Non-pigmented ciliary epithelial cell (primary cell): Measurements from ENCODE around the gene KMT5B.
A peak's percentile ranks its signal among the peaks of the same experiment; 100 is the strongest.

Source experiments
- DNase-seq: peaks from one replicate; pipeline ENCODE4 v3.0.0-alpha.2; 2010; ENCODE audit warnings: low read depth

Gene KMT5B

DNA sequence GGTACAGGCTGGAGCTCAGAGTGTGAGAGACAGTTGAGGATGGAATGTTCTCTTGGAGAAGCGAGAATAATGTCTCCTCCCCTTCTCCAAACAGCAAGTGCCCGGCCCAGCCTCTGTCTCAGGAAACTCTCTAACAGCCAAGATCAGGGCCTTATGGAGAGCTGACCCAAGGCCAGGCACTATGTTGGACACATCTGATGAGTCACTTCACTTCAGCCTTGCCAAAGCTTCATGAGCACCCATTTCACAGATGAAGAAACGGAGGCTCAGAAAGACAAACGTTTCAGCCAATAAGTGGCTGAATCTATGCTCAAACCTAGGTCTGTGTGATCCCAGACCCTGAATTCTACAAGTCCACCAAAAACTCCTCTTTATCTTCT, 69.8 kb downstream of the KMT5B start:
- DNase-seq = no peak

GRCh38 chr11:68142441-68143309, 70.4 kb downstream of the KMT5B start:
- DNase-seq = no peak

DNA sequence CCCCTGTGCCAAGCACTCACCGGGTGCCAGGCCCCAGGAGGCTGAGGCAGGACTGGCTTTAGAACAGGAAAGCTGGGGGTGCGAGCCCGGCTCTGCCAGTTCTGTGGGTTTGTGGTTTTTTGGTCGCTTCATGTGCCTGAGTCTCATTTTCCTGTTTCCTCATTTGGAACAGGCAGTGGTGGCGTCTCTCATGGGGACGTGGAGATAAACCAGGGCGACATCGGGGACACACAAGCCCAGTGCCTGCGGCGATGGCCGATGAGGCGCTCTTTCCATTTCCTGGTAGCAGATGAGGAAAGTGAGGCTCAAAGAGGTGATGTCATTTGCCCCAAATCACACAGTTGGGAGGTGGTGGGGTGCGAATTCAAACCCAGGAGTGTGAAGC, 71.1 kb downstream of the KMT5B start:
- DNase-seq = no peak

DNA sequence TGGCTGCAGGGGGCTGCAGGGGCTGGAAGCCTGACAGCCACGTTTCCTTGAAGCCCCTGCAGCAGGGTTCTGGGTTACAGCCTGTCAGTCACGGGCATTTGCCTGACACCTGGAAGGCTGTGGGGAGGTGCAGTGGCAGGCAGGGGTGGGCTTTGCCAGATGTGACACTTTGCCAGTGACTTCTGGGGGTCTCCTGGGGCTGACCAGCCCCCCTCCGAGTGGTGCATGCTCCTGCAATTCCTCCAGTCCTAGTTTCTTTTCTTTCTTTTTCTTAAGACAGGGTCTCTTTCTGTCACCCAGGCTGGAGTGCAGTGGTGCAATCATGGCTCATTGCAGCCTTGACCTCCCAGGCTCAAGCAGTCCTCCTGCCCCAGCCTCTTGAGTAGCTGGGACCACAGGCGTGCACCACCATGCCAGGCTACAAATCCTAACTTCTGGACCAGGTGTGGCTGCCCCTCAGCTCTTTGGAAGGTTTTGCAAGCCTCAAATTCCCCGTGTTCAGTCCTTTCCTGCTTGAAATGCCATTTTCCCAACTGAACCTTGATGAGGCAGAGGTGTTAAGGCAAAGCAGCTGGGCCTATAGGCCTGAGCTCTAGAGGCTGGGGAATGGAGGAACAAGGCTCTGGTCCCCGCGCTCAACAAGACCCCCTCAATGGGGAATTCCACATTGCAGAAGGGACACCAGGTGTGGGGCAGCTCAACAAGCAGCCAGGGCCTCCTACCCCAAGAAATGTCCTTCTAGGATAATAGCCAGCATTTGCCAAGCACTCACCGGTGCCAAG, 71.7 kb downstream of the KMT5B start:
- DNase-seq = no peak

- no peak for DNase-seq
Measured at GRCh38 chr11:68140496-68141245, 72.4 kb downstream of the KMT5B start.

DNA sequence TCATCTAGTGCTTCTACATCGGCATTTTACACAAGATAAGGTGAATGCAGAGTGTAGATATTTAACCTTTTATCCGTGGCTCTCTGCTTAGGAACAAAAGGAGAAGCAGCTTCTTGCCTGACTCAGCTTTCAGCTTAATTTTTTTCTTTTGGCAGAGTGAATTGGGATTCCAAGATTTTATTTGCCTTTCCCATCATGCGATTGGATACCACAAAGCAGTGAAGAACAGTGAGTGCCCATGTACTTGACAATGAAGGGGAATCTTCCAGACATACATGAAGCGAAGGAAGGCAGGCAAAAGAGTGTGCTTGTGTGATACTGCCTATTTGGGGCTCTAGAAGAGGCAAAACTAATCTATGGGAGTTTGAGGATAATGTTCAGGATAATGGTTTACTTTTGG, 74.9 kb downstream of the KMT5B start:
- no peak for DNase-seq

- DNase-seq = no peak
Measured at GRCh38 chr11:68137833-68138232, 75.3 kb downstream of the KMT5B start.

GRCh38 chr11:68136866-68137265, 76.2 kb downstream of the KMT5B start:
- no peak for DNase-seq

GRCh38 chr11:68135161-68135560, 77.9 kb downstream of the KMT5B start:
- DNase-seq = no peak

DNA sequence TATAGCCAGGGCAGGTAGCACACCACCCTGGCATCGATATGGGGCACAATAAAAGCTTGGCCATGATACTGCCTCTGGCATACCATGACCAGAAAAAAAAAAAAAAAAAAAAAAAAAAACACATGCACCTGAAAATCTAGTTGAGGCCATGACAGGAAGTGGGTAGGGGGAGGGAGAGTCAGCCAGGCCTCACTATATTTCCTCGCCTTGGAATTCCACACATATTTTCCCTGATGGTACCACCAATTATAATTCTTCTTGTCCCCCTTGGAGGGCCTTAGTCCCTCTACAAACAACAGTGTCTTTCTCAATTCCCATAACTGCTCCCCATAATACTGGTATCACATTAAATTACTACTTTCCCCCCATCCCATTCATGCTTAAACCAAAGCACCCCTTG, 79.3 kb downstream of the KMT5B start:
- DNase-seq = no peak

DNA sequence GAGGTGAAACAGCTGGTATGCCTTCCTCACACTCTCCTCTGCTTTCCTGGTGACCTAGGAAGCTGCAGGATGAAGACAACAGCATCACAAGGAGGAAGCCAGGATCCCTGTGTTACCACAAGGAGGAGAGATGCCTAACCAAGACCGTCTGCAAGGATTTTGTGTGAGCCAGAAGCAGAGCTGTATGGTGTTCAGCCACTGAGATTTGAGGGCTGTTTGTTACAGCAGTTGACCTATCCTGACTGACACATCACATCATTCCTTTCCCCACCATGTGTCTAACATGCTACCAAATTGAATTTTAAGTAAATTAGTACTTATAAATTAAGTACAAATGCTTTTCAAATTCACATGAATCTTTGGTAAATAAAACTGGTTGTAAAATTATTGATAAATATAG, 83.0 kb downstream of the KMT5B start:
- DNase-seq = no peak

- DNase-seq = peak; percentile 43
Measured at GRCh38 chr11:68128682-68129327, 84.3 kb downstream of the KMT5B start.

DNA sequence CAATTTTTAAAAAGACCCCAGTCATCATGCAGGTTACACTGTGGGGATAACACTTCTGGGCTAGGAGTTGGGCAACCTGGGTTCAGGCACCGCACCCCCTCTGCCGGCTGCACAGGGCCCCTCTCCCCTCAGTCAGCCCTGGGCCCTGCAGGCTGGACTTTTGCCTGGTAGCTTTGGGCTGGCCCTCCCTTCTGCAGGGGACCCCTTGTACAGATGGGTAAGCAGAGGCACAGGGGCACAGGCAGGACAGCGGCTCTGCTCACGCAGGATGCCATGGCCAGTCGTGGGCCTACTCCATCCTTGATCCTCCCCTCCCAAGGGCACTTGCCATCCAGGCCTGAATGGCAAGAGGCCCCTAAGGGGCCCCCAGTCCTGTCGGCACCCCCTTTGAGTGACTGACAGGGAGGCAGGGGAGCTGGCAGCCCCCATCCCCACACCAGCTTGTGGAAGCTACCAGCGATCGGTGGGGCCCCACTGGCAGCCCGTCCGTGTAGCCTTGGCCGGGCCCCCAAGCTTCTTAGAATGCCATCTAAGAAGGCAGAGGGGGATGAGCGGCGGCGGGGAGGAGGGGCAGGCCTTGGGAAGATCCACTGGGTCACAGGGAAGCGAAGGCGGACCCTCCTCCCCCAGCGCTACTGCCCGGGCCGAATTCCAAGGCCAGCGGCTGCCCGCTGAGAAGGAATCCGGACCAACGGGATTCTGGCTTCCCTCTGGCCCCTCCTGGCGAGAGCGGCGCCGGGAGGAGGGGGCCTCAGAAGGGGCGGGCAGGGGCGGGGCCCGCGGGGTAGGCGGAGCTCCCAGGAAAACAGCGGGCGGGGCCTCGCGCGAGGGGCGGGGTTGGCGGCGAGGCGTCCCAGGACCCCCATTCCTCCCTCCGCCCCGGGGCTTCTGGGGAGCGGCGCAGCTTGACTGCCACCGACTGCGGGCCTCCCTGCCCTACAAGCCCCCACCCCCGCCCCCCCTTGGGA, 85.1 kb downstream of the KMT5B start:
- DNase-seq = peak; percentile 18

DNA sequence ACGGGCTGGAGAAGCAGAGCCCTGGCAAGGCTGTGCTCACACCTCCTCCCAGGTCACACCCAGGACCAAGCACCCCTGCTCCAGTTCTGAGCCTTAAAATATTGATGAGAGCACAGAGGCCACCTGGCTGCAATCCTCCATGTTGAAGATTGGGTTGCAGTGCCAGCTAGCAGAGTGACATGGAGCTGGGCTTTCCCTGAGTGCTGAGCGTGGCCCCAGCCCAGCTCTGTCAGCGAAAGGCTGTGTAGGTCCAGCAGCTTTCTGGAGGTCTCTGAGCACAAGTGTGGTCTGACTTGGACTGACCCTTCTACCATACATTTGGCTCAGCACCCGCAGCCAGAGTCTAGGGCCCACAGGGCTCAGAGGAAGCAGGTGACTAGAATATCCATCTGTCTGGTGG, 87.9 kb downstream of the KMT5B start:
- no peak for DNase-seq

GRCh38 chr11:68122936-68123539, 90.1 kb downstream of the KMT5B start:
- DNase-seq = no peak

GRCh38 chr11:68121067-68121899, 91.8 kb downstream of the KMT5B start, which contains the start of gene CHKA:
TSS of gene CHKA (minus strand) at chr11:68121388. CDS start at chr11:68121177, 211 bp downstream.
- DNase-seq = no peak

DNA sequence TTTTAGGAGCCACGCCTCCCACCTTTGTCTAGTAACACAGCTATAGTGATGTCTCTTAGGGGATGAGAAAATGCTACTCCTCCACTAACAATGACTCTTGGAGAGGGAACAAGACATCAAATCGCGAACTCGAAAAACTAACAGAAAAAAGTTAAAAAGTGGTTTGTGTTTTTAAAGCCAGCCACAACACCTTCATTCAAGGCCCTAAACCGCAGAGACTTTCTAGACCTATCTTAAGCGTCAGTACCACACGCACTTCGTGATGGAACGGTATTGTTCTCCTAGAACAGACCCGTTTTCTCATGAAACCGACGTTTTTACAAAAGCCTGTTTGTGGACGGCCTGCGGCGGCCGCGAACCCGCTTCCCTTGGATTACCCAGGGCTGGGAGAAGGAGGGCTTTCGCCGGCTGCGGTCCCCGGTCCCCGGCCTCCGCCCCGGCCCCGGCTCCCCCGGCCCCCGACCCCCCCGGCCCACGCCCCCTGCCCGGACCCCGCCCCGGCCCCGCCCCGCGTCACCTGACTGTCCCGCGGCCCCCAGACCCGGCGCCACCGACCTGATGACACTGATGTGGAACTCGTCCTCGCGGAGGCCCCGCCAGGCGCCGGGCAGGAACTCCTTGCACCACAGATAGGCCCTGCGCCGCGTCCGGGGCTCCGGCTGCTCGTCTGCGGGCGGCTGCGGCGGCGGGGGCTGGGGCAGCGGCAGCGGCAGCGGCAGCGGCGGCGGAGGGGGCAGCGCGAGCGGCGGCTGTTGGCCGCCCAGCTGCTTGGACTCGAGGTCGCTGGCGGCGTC, 92.6 kb downstream of the KMT5B start:
- no peak for DNase-seq

DNA sequence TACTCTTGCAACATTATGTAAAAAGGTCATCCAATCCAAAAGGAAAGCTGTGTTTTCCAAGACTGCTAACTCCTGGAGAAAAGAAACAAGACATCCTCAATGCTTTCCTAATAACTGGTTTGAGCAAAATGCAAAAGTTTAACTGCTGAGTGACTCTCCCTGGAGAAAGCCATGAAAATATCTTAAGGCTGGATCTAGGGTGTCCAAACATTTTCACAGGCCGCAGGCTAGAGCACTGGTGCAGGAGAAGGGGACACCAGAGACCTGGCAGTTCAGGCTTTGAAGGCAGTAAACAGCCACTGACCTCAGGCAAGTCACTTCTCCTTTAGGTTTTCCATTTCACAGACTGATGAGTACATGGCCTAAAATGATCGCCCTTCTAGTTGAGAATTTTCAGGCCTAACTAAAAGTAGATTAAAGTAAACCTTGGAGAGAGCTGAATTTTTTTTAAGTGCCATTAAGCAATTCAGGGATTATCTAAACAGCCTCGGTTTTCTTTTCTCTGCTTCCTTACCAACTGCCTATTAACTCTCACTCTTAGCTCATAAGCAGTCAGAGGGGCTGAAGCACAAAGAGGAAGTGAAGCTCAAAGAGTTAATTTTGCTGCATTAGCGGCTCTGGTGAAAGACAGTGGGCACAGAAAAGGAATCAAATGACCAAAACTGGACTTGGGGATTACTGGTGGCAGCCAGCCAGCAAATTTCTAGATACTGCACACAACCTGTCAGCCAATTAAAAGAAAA, 94.2 kb downstream of the KMT5B start:
- no peak for DNase-seq
